PFSK-1 (cell line): ENCODE measurements around the gene FGD6.

ENCODE experiments used
- FOXP2 ChIP-seq: optimal IDR thresholded peaks from 2 replicates; pipeline ENCODE3; 2011; ENCODE audit warnings: borderline replicate concordance, control low read depth, inconsistent platforms; ENCODE audit not compliant: insufficient read depth; ENCODE audit errors: extremely low read length, extremely low read depth
- POLR2AphosphoS5 ChIP-seq: IDR thresholded peaks from 2 replicates; pipeline ENCODE4 v1.6.1; 2012; ENCODE audit warnings: low read depth, mild to moderate bottlenecking, control low read depth, low read length, moderate library complexity
- REST ChIP-seq, 2 experiments: IDR thresholded peaks; 2 replicates each; pipeline versions ENCODE4 v1.6.1 to v1.8.0; 2011 to 2012; ENCODE audit warnings: low read depth in 2 of 2, low read length in 2 of 2, control low read depth in 1 of 2, inconsistent platforms in 1 of 2, mild to moderate bottlenecking in 1 of 2, moderate library complexity in 1 of 2; ENCODE audit not compliant: insufficient read depth in 1 of 2
- SIN3A ChIP-seq: IDR thresholded peaks from 2 replicates; pipeline ENCODE4 v1.6.1; 2012; ENCODE audit warnings: mild to moderate bottlenecking, low read length, moderate library complexity, borderline replicate concordance; ENCODE audit not compliant: insufficient read depth
- TAF1 ChIP-seq: IDR thresholded peaks from 2 replicates; pipeline ENCODE4 v1.6.1; 2012; ENCODE audit warnings: low read length, control low read depth, borderline replicate concordance; ENCODE audit not compliant: insufficient read depth

Gene FGD6

DNA sequence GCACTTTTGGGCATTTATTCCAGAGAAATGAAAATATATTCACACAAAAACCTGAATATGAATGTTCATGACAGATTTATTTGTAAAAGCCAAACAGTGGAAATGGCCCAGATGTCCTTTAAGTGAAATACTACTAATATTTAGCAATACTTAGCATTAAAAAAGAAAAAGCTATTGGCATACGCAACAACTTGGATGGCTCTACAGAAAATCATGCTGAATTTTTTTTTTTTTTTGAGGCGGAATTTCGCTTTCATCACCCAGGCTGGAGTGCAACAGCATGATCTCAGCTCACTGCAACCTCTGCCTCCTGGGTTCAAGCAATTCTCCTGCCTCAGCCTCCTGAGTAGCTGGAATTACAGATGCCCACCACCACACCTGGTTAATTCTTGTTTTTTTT, 24.1 kb downstream of the FGD6 start:
- TF ChIP-seq TAF1 (no peak), SIN3A (no peak), REST (IDR thresholded peaks at IDR 0.05; ENCODE audit: insufficient read depth in 1 of 2, low read depth in 2 of 2, low read length in 2 of 2) (no peak), FOXP2 (no peak), POLR2AphosphoS5 (no peak)

DNA sequence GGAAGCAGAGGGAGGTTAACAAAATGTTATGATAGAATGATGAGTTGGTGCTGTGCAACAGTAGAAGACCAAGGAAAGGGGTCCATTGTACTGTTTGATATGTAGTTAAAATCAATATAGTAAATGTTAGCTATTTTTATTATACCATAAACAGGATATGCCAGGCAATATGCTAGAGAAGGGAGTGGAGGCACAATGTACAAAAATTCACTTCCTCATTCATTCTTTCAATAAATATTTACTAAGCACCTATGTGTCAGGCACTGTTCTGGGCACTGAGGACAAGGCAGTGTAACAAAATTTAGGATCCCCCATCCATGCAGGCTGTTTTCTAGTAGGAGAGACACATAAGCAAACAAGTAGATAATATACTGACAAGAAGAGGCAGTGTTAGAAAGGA, 25.0 kb downstream of the FGD6 start:
- no peak for TF ChIP-seq REST (IDR thresholded peaks at IDR 0.05; ENCODE audit: insufficient read depth in 1 of 2, low read depth in 2 of 2, low read length in 2 of 2)
- no peak for TF ChIP-seq SIN3A
- TF ChIP-seq POLR2AphosphoS5 = no peak
- no peak for TF ChIP-seq TAF1
- no peak for TF ChIP-seq FOXP2

GRCh38 chr12:95191060-95191696, 26.1 kb downstream of the FGD6 start:
- no peak for TF ChIP-seq TAF1
- TF ChIP-seq SIN3A = no peak
- TF ChIP-seq FOXP2 = no peak
- no peak for TF ChIP-seq REST (IDR thresholded peaks at IDR 0.05; ENCODE audit: insufficient read depth in 1 of 2, low read depth in 2 of 2, low read length in 2 of 2)
- no peak for TF ChIP-seq POLR2AphosphoS5

DNA sequence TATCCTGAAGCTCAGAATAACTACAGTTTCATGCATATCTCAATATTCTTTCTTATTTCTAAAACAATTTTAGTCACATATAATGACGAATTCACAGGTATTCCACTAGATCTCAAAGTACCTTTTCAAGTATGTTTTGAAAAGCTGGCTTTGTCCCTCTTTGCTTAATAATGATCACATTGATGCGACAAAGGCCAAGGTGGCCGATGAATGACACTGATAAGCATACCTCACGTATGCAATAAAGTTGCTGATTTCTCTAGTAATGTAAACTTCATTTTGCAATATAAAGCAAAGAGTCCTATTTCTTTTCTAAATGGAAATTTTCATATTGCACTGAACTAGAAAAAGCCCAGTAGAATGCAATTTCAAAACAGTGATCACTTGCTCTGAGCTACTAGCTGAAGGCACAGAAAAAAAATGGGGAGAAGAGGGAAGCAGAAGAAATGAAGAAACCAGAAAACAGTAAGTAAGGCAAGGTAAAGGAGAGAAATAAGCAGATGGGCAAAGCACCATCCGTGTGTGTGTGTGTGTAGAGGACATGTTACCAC, 29.3 kb downstream of the FGD6 start:
- TF ChIP-seq TAF1 = no peak
- no peak for TF ChIP-seq SIN3A
- no peak for TF ChIP-seq FOXP2
- TF ChIP-seq POLR2AphosphoS5 = no peak

- TF ChIP-seq TAF1 (no peak), REST (IDR thresholded peaks at IDR 0.05; ENCODE audit: insufficient read depth in 1 of 2, low read depth in 2 of 2, low read length in 2 of 2) (no peak), SIN3A (no peak), FOXP2 (no peak), POLR2AphosphoS5 (no peak)
These were observed 31.4 kb downstream of the FGD6 start for GRCh38 chr12:95185854-95186253.
